Measurements from ENCODE around the gene EYS. TPM values are rescaled to one million over a fixed set of nuclear protein-coding genes. Genes with fewer than 3 reads are reported as not detected.
A peak's percentile ranks its signal among the peaks of the same experiment; 100 is the strongest.

Gene EYS
- total and polyA plus RNA-seq, 4 donors: 0.53 to 4.5 (median 2.4) TPM

DNA sequence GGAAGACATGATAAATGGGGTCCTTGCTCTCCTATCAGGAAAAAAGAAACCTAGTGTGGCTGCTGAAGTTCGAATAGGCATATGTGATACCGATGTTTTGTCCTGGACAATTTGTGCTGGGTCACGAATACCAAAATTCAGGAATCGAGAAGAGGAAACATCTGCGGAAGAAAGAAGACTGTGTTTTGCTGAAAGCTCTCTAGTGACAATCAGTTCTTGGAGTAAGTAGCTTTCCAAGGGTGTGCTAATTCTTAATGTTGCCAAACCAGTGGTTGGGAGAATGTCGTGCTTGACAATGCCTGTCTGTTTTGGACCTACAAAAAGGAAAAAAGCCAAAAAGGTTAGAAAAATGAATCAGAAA is 1115.4 kb downstream of the EYS start:
- no peak overlapping the region for H3K27ac ChIP-seq (ENCODE audit: low read depth, low read length)
- WGBS (ENCODE audit: insufficient coverage): 43% methylated on average over 6 of the region's 6 CpGs
- peak in 1 of 6 donors; percentile 1 for DNase-seq (ENCODE audit: low read depth in 4 of 6, low spot score in 6 of 6)

DNA sequence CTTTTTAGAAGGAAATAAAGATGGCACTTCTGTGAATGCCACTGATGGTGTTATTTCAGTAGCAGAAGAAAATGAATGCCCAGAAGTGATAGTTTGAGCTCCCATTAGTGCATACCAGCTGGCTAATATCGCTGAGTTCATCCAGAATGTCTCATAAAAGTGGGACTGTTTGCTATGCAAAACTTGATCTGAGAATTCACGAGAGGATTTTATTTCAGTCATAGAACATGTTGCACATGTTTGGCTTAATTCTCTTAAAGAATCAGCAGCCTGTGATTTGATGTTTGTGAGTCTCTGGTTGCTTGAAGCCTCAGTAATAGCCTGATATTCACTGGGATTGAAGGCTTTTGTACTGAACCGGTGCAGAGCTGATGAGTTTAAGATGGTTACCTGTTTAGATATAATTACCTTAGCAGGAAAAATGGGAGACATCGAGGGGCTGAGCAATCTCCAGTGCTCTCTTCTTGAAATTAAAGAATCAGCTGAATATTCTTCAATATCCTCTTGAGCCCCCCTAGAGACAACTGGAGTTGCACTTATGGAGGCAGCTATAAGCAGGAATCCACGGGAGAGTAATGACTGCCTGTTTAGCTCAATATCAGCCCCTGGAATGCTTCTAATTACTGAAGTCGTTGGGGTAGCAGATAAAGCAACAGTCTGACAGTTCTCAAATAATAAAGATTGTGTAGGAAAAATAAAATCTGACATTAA is 1115.9 kb downstream of the EYS start:
- no peaks in the 10 kb centered on the region for H3K9me3 ChIP-seq (ENCODE audit: control insufficient read depth, insufficient read depth, low read length)
- no peaks in the 10 kb centered on the region for H3K27me3 ChIP-seq (ENCODE audit: control insufficient read depth, insufficient read depth, low read length)
- no peaks in the 10 kb centered on the region for H3K36me3 ChIP-seq (ENCODE audit: control insufficient read depth, insufficient read depth, low read length)
- H3K4me1 ChIP-seq (ENCODE audit: control insufficient read depth, insufficient read depth, low read length): no peaks in the 10 kb centered on the region
- H3K27ac ChIP-seq (ENCODE audit: low read depth, low read length): no peak overlapping the region
- 45% methylated on average over 5 of the region's 6 CpGs for WGBS (ENCODE audit: insufficient coverage)
- no peak overlapping the region for H3K4me3 ChIP-seq (ENCODE audit: low read depth, low read length)
- peak in 3 of 6 donors; percentile 2 to 87 (median 25) for DNase-seq (ENCODE audit: low read depth in 4 of 6, low spot score in 6 of 6)

More for the DNA sequence above, 1115.4 kb downstream of the EYS start:
- no peaks in the 10 kb centered on the region for H3K36me3 ChIP-seq (ENCODE audit: control insufficient read depth, insufficient read depth, low read length)
- no peaks in the 10 kb centered on the region for H3K27me3 ChIP-seq (ENCODE audit: control insufficient read depth, insufficient read depth, low read length)
- no peaks in the 10 kb centered on the region for H3K4me1 ChIP-seq (ENCODE audit: control insufficient read depth, insufficient read depth, low read length)
- H3K9me3 ChIP-seq (ENCODE audit: control insufficient read depth, insufficient read depth, low read length): no peaks in the 10 kb centered on the region
- H3K4me3 ChIP-seq (ENCODE audit: low read depth, low read length): no peak overlapping the region

DNA sequence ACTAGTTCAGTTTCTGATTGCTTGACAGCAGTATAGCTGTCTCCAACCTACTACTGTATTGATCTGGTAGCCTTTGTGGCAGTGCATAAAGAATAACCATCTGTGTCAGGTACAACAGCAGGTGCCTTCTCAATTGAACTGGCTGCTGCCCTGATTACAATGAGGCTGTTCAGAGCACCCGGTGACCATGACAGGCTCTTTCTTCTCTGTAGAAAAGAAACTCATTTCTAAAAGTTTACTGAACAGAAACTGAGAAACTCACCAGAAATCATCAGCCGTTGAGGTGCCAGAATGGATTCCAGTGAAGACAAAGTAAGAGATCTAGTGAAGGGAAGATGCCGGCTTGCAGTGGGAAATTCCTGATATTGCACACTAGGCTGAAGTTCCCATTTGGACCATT is 1117.1 kb downstream of the EYS start:
- no peak overlapping the region for H3K27ac ChIP-seq (ENCODE audit: low read depth, low read length)
- H3K36me3 ChIP-seq (ENCODE audit: control insufficient read depth, insufficient read depth, low read length): no peaks in the 10 kb centered on the region
- no peaks in the 10 kb centered on the region for H3K4me1 ChIP-seq (ENCODE audit: control insufficient read depth, insufficient read depth, low read length)
- no peak overlapping the region for H3K4me3 ChIP-seq (ENCODE audit: low read depth, low read length)
- 44% methylated on average over 2 of the region's 3 CpGs for WGBS (ENCODE audit: insufficient coverage)
- H3K27me3 ChIP-seq (ENCODE audit: control insufficient read depth, insufficient read depth, low read length): no peaks in the 10 kb centered on the region
- no peak for DNase-seq (ENCODE audit: low read depth in 4 of 6, low spot score in 6 of 6)
- H3K9me3 ChIP-seq (ENCODE audit: control insufficient read depth, insufficient read depth, low read length): no peaks in the 10 kb centered on the region

DNA sequence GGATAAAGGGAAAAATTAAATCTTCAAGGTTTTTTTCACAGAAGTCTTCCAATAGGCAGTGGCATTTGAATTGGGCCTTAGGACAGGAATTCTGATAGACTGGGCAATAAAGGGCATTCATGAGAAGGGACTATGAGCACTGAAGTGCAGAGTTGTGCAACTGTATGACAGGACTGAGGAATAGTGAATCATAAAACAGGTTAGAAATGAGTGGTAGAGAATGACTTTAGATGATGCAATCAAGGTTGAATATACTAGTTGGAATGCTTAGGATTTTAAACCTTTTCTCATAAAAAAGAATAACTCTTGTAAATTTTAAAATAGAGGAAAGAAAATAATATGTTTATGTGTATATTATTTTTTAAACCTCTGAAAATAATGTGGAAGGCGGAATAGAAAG is 1126.7 kb downstream of the EYS start:
- Histone ChIP-seq H3K36me3 (ENCODE audit: control insufficient read depth, insufficient read depth, low read length) (no peaks in the 10 kb centered on the region), H3K27ac (ENCODE audit: low read depth, low read length) (no peak overlapping the region), H3K9me3 (ENCODE audit: control insufficient read depth, insufficient read depth, low read length) (no peaks in the 10 kb centered on the region), H3K27me3 (ENCODE audit: control insufficient read depth, insufficient read depth, low read length) (no peaks in the 10 kb centered on the region), H3K4me3 (ENCODE audit: low read depth, low read length) (no peak overlapping the region), H3K4me1 (ENCODE audit: control insufficient read depth, insufficient read depth, low read length) (no peaks in the 10 kb centered on the region)
- no CpG with 5 or more reads among the region's 1 CpG for WGBS (ENCODE audit: insufficient coverage)
- no peak for DNase-seq (ENCODE audit: low read depth in 4 of 6, low spot score in 6 of 6)

DNA sequence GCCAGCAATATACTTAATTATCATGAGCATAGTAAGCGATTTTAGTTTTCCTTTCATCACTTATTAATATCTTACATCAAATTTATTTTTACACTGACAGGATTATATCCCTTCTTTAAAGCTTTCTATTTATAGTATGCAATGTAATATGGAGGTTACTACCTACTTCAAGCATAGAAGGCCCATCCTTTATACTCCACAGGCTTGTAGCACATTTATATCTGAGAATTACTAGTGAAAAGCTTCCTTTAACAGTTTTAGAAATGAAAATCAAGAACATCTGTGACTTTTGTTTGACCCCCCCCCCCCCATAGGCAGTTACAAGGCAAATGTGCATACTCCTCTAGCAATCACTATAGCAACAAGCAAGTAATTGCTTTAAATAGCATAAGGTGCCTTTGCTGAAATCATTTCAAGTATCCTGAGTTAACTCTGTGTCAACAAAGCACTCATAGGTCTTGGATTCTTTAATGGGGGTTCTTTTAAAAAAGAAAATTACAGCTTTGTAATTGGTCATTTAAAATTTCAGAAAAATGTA is 1153.7 kb downstream of the EYS start:
- peak in 1 of 6 donors; percentile 34 for DNase-seq (ENCODE audit: low read depth in 4 of 6, low spot score in 6 of 6)
- H3K4me3 ChIP-seq (ENCODE audit: low read depth, low read length): no peak overlapping the region
- no CpG with 5 or more reads among the region's 1 CpG for whole genome bisulfite sequencing (ENCODE audit: insufficient coverage)
- no peaks in the 10 kb centered on the region for H3K4me1 ChIP-seq (ENCODE audit: control insufficient read depth, insufficient read depth, low read length)
- H3K9me3 ChIP-seq (ENCODE audit: control insufficient read depth, insufficient read depth, low read length): no peaks in the 10 kb centered on the region
- H3K27ac ChIP-seq (ENCODE audit: low read depth, low read length): no peak overlapping the region
- no peaks in the 10 kb centered on the region for H3K27me3 ChIP-seq (ENCODE audit: control insufficient read depth, insufficient read depth, low read length)
- no peaks in the 10 kb centered on the region for H3K36me3 ChIP-seq (ENCODE audit: control insufficient read depth, insufficient read depth, low read length)

DNA sequence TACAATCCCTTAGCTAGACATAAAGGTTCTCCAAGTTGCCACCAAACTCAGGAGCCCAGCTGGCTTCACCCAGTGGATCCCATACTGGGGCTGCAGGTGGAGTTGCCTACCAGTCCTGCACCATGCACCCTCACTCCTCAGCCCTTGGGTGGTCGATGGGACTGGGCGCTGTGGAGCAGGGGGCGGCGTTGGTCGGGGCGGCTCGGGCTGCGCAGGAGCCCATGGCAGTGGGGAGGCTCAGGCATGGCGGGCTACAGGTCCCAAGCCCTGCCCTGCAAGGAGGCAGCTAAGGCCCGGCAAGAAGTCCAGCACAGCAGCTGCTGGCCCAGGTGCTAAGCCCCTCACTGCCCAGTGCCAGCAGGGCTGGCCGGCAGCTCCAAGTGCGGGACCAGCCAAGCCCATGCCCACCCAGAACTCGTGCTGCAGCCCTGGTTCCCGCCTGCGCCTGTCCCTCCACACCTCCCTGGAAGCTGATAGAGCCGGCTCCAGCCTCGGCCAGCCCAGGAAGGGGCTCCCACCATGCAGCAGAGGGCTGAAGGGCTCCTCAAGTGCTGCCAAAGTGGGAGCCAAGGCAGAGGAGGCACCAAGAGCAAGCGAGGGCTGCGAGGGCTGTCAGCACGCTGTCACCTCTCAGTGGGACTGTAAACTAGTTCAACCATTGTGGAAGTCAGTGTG is 1159.3 kb downstream of the EYS start:
- Histone ChIP-seq H3K36me3 (ENCODE audit: control insufficient read depth, insufficient read depth, low read length) (no peaks in the 10 kb centered on the region), H3K9me3 (ENCODE audit: control insufficient read depth, insufficient read depth, low read length) (no peaks in the 10 kb centered on the region), H3K4me3 (ENCODE audit: low read depth, low read length) (no peak overlapping the region), H3K27me3 (ENCODE audit: control insufficient read depth, insufficient read depth, low read length) (no peaks in the 10 kb centered on the region), H3K4me1 (ENCODE audit: control insufficient read depth, insufficient read depth, low read length) (no peaks in the 10 kb centered on the region), H3K27ac (ENCODE audit: low read depth, low read length) (no peak overlapping the region)
- DNase-seq (ENCODE audit: low read depth in 4 of 6, low spot score in 6 of 6): no peak
- 97% methylated on average over 20 of the region's 20 CpGs for WGBS (ENCODE audit: insufficient coverage)

DNA sequence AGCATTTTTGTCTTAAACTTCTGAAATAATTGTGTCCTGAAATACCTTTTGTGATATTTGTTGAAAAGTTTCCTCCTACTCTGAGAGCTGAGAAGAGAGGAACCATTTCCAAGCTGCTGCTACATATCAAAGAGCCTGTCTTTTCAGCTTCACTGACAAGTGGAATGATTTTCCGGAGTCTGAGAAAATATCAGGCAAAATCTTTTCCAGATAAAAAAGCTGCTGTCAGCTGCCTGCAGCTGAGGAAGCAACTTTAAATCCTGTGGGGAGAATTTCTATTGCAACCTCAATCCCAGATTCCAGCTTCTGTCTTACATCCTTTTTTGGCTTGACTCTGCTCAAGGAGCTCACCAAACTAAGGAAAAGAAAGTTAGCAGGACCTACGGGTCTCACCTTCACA is 1167.1 kb downstream of the EYS start:
- H3K27ac ChIP-seq (ENCODE audit: low read depth, low read length): no peak overlapping the region
- no CpG with 5 or more reads among the region's 2 CpGs for WGBS (ENCODE audit: insufficient coverage)
- no peaks in the 10 kb centered on the region for H3K9me3 ChIP-seq (ENCODE audit: control insufficient read depth, insufficient read depth, low read length)
- H3K27me3 ChIP-seq (ENCODE audit: control insufficient read depth, insufficient read depth, low read length): no peaks in the 10 kb centered on the region
- H3K4me3 ChIP-seq (ENCODE audit: low read depth, low read length): no peak overlapping the region
- peak in 1 of 6 donors; percentile 9 for DNase-seq (ENCODE audit: low read depth in 4 of 6, low spot score in 6 of 6)
- no peaks in the 10 kb centered on the region for H3K36me3 ChIP-seq (ENCODE audit: control insufficient read depth, insufficient read depth, low read length)
- no peaks in the 10 kb centered on the region for H3K4me1 ChIP-seq (ENCODE audit: control insufficient read depth, insufficient read depth, low read length)

DNA sequence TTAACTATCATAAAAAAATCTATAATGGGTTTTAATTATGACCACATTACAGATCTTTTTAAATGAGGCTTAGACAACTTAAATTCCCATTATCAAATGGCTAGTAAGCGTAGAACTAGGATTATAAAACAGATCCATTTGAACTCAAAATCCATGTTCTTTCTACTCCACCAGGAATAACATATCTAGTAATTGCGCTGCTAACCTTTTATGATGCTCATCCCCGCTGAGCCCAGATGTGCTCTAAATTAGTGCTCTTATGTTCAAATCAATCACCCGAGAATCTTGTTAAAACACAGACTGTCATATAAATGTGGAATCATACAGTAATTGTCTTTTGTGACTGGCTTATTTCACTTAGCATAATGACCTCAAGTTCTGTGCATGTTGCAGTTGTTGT is 1168.3 kb downstream of the EYS start:
- peak in 1 of 6 donors; percentile 79 for DNase-seq (ENCODE audit: low read depth in 4 of 6, low spot score in 6 of 6)
- Histone ChIP-seq H3K27ac (ENCODE audit: low read depth, low read length) (no peak overlapping the region), H3K4me1 (ENCODE audit: control insufficient read depth, insufficient read depth, low read length) (no peaks in the 10 kb centered on the region), H3K27me3 (ENCODE audit: control insufficient read depth, insufficient read depth, low read length) (no peaks in the 10 kb centered on the region), H3K9me3 (ENCODE audit: control insufficient read depth, insufficient read depth, low read length) (no peaks in the 10 kb centered on the region), H3K4me3 (ENCODE audit: low read depth, low read length) (no peak overlapping the region), H3K36me3 (ENCODE audit: control insufficient read depth, insufficient read depth, low read length) (no peaks in the 10 kb centered on the region)
- 84% methylated on average over 2 of the region's 4 CpGs for WGBS (ENCODE audit: insufficient coverage)

DNA sequence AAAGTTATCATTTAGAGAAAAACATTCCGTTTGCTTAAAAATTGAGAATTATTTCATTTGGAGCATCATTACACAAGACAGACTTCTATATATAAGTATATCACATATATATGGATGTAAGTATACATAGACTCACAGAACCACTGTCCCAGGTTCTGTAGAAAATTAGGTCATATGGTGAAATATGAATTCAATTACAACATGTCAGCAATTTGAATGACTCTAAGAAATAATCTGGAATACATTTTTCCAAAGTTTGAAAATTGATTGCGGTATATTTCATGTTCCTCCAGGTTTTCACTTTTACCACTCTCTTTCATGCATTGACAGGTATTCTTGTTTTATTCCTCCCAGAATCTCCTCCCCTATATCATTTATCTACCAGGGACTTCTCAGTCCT is 1179.1 kb downstream of the EYS start:
- DNase-seq (ENCODE audit: low read depth in 4 of 6, low spot score in 6 of 6): no peak
- Histone ChIP-seq H3K4me1 (ENCODE audit: control insufficient read depth, insufficient read depth, low read length) (no peaks in the 10 kb centered on the region), H3K27ac (ENCODE audit: low read depth, low read length) (no peak overlapping the region), H3K36me3 (ENCODE audit: control insufficient read depth, insufficient read depth, low read length) (no peaks in the 10 kb centered on the region), H3K4me3 (ENCODE audit: low read depth, low read length) (no peak overlapping the region), H3K27me3 (ENCODE audit: control insufficient read depth, insufficient read depth, low read length) (no peaks in the 10 kb centered on the region), H3K9me3 (ENCODE audit: control insufficient read depth, insufficient read depth, low read length) (no peaks in the 10 kb centered on the region)
- 94% methylated on average over 1 of the region's 2 CpGs for WGBS (ENCODE audit: insufficient coverage)

DNA sequence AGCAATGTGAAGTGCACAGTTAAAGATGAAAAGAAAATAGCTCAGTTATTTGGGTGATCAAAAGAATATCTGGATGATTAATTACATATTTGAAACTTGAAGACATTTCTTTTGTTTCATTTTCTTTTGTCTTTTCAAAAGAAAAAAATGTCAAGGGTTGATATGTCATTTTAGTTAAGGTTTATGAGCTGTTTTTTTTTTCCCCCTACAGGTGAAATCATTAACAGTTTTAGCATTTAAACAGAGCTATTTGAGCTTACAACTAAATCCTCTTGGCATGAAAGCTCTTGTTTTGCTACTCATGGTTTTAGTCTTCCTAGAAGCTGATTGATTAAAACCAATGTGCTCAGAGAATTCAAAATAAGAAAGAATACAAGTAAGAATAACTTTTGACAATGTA is 1184.2 kb downstream of the EYS start:
- H3K36me3 ChIP-seq (ENCODE audit: control insufficient read depth, insufficient read depth, low read length): no peaks in the 10 kb centered on the region
- H3K27me3 ChIP-seq (ENCODE audit: control insufficient read depth, insufficient read depth, low read length): no peaks in the 10 kb centered on the region
- H3K9me3 ChIP-seq (ENCODE audit: control insufficient read depth, insufficient read depth, low read length): no peaks in the 10 kb centered on the region
- H3K27ac ChIP-seq (ENCODE audit: low read depth, low read length): no peak overlapping the region
- no peak for DNase-seq (ENCODE audit: low read depth in 4 of 6, low spot score in 6 of 6)
- H3K4me1 ChIP-seq (ENCODE audit: control insufficient read depth, insufficient read depth, low read length): no peaks in the 10 kb centered on the region
- H3K4me3 ChIP-seq (ENCODE audit: low read depth, low read length): no peak overlapping the region

Data from spinal cord (tissue), 10 donors.